IPS-15b (cell line): ENCODE measurements around the gene STRN4.

ENCODE experiments used
- H3K27me3 ChIP-seq: one replicate; pipeline ENCODE4 v1.6.1; 2013; ENCODE audit warnings: low read length; ENCODE audit not compliant: control insufficient read depth, insufficient read depth
- H3K36me3 ChIP-seq: one replicate; pipeline ENCODE4 v1.6.1; 2013; ENCODE audit warnings: low read length; ENCODE audit not compliant: control insufficient read depth, insufficient read depth
- H3K4me1 ChIP-seq: one replicate; pipeline ENCODE4 v1.6.1; 2013; ENCODE audit warnings: mild to moderate bottlenecking, low read length; ENCODE audit not compliant: control insufficient read depth, insufficient read depth
- H3K4me3 ChIP-seq: one replicate; pipeline ENCODE4 v1.5.1; 2013; ENCODE audit warnings: low read depth, low read length
- H3K9ac ChIP-seq: one replicate; pipeline ENCODE4 v1.6.1; 2013; ENCODE audit warnings: low read depth, mild to moderate bottlenecking, low read length
- H3K9me3 ChIP-seq: one replicate; pipeline ENCODE4 v1.6.1; 2013; ENCODE audit warnings: mild to moderate bottlenecking, low read length; ENCODE audit not compliant: control insufficient read depth, insufficient read depth

STRN4 gene

DNA sequence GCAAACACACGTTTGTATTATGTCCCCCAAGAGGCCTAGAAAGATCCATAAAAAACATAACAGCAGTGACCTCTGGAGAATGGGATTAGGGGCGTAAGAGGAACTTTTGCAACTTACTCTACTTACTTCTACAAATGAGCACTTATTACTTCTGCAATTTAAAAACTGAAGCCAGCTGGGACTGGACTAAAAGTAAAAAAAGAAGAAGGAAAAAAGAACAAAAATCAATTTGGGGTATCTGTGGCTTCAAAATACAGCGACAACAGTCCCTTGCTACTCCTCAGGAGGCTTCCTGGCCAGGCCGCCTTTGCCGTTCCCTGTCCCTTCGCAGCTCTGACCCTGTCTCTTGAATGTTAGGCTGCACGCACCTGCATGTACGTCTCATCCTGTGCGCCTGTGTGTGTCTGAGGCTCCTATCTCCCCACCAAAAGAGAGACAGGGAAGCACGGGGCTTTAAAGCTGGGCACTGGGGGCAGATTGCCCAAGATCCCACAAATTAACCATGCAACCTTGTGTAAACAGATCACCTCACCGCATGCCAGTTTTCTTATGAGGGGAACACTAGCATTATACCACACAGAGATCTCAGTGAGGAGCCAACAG, 12.5 kb downstream of the STRN4 start:
- no peak overlapping the region for H3K9ac ChIP-seq
- no peaks in the 10 kb centered on the region for H3K4me1 ChIP-seq
- H3K27me3 ChIP-seq: no peaks in the 10 kb centered on the region
- peaks cover 68% of the 10 kb centered on the region for H3K36me3 ChIP-seq
- H3K4me3 ChIP-seq: no peak overlapping the region
- no peaks in the 10 kb centered on the region for H3K9me3 ChIP-seq

DNA sequence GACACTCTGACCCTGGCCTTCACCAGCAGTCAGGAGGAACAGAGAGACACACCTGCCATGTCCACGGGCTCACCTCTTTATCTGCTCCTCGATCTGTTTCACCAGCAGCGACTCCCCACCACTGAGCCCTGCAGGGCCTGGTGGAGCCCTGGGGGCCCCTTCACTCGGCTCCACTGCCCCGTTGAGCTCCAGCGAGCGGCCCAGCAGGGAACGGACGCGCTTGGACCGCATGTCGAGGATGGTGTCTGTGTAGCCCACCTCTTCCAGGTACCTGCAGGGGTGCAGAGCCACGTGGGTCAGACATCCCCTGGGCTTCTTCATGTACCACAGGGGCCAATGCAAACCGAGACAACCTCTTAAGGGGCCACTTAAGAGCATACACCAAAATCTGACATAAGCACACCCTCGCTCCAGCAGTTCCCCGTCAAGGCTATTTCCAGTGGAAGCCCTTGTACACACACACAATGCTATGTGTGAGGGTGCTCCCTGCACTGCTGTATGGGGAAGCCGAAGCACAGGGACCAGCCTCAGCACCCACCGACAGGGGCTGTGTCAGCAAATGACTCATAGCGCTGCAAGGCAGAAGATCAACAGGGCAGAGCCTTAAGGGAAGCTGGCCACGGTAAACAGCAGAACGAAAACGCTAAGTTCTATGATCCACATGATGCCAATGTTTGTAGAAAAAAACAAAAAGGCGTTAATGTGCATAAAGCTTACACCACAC, 13.1 kb downstream of the STRN4 start:
- H3K9ac ChIP-seq: no peak overlapping the region

GRCh38 chr19:46732172-46732938, 13.9 kb downstream of the STRN4 start:
- H3K4me3 ChIP-seq: no peak overlapping the region
- no peaks in the 10 kb centered on the region for H3K9me3 ChIP-seq
- no peak overlapping the region for H3K9ac ChIP-seq
- peaks cover 71% of the 10 kb centered on the region for H3K36me3 ChIP-seq
- H3K27me3 ChIP-seq: no peaks in the 10 kb centered on the region
- no peaks in the 10 kb centered on the region for H3K4me1 ChIP-seq

More for the DNA sequence above, 13.1 kb downstream of the STRN4 start:
- Histone ChIP-seq H3K36me3 (peaks cover 71% of the 10 kb centered on the region), H3K4me1 (no peaks in the 10 kb centered on the region), H3K9me3 (no peaks in the 10 kb centered on the region), H3K4me3 (no peak overlapping the region), H3K27me3 (no peaks in the 10 kb centered on the region)

DNA sequence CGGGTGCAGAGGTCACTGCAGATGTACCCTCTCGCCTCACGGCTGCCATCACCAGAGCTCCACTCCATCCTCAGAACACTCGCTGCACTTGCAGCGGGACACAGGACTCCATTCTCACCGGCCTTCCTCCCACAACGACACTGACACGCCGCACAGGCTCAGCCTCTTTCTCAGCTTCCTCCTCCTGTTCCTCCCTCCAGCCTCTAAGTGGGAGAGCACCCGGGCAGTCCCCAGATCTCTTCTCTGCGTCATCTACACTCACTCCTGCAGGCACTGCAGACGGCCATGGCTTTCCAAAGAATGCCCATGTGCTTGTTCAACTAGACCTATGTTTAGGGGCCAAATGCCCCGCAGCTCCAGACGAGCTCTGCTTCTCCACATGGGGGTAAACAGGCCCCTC, 14.7 kb downstream of the STRN4 start:
- H3K4me1 ChIP-seq: no peaks in the 10 kb centered on the region
- no peak overlapping the region for H3K4me3 ChIP-seq
- no peaks in the 10 kb centered on the region for H3K9me3 ChIP-seq
- peaks cover 71% of the 10 kb centered on the region for H3K36me3 ChIP-seq
- H3K27me3 ChIP-seq: no peaks in the 10 kb centered on the region
- H3K9ac ChIP-seq: no peak overlapping the region

GRCh38 chr19:46731007-46731501, 15.2 kb downstream of the STRN4 start:
- H3K27me3 ChIP-seq: no peaks in the 10 kb centered on the region
- H3K4me1 ChIP-seq: no peaks in the 10 kb centered on the region
- no peaks in the 10 kb centered on the region for H3K9me3 ChIP-seq
- no peak overlapping the region for H3K9ac ChIP-seq
- no peak overlapping the region for H3K4me3 ChIP-seq
- peaks cover 70% of the 10 kb centered on the region for H3K36me3 ChIP-seq

- Histone ChIP-seq H3K9ac (no peak overlapping the region), H3K36me3 (peaks cover 73% of the 10 kb centered on the region), H3K4me1 (no peaks in the 10 kb centered on the region), H3K4me3 (no peak overlapping the region), H3K27me3 (no peaks in the 10 kb centered on the region), H3K9me3 (no peaks in the 10 kb centered on the region)
These were observed 15.7 kb downstream of the STRN4 start for GRCh38 chr19:46730595-46730994.

DNA sequence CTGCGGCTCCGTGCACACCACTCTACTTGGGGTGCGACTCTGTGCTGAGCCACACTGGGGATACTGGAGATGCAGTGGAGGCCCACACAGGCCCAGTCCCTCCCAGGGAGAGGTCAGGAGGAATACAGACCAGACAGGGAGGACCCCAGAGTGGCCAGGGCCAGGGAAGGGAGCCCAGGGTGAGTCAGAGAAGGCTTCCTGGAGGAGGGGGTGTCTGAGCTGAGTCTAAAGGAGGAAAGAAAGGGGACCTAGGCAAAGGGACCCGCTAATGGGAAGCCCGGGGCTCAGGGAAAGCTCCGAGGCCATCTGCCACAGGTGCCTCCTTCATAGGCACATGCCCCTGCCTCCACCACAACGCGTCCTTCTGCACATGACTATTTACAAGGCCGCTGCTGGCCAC, 16.1 kb downstream of the STRN4 start:
- Histone ChIP-seq H3K4me1 (no peaks in the 10 kb centered on the region), H3K4me3 (no peak overlapping the region), H3K9me3 (no peaks in the 10 kb centered on the region), H3K36me3 (peaks cover 76% of the 10 kb centered on the region), H3K27me3 (no peaks in the 10 kb centered on the region), H3K9ac (no peak overlapping the region)

- H3K4me3 ChIP-seq: no peak overlapping the region
- H3K27me3 ChIP-seq: no peaks in the 10 kb centered on the region
- H3K4me1 ChIP-seq: no peaks in the 10 kb centered on the region
- H3K36me3 ChIP-seq: peaks cover 78% of the 10 kb centered on the region
- no peak overlapping the region for H3K9ac ChIP-seq
- no peaks in the 10 kb centered on the region for H3K9me3 ChIP-seq
These were observed 16.6 kb downstream of the STRN4 start for GRCh38 chr19:46729696-46730095.

DNA sequence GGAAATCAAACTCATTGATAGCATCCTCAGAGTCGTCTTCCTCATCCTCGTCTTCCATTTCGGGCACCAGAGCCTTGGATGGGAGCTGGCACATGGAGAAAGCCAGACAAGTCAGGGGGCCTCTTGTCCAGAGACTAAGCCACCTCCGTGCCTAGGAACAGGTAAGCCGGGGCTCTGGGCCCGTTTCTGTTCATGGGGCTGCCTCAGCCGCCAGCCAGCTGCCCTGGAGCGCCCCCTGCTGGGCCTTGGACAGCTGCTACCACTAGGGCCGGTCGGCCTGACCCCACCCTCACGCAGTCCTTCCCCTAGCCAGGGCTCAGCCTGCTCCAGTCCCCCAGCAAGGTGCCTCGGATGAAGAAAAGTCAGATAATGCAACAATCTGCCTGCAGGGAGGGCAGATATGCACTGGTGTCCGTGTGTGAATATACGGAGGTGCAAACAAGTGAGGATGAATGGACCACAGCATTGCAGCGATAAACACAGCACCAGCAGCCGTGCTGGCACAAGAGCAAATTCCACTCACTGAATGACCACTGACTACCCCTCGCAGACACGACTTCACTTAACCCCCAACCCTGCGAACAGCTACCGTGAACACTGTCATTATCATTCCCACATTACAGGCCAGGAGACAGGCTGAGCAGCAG, 17.4 kb downstream of the STRN4 start:
- Histone ChIP-seq H3K9ac (no peak overlapping the region), H3K4me1 (no peaks in the 10 kb centered on the region), H3K9me3 (no peaks in the 10 kb centered on the region), H3K4me3 (no peak overlapping the region), H3K27me3 (no peaks in the 10 kb centered on the region), H3K36me3 (peaks cover 81% of the 10 kb centered on the region)

DNA sequence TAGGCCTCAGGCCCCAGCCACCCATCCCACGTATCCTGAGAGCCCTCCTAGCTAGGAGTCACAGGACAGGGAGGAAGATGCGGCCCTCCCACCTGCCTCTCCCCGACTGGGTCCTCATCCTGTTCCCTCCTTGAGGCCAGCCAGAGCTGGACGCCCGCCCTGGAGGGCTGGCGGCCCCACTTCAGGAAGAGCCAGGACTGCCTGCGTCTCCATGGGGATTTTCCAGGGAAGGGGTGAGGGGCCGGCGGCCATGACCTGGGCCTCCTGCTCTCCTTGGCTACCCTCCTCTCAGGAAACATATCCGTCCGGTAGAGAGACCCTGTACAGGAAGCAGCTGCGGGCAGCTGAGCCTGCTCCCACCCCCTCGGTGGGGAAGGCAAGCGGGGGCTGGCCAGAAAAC, 18.0 kb downstream of the STRN4 start:
- no peak overlapping the region for H3K4me3 ChIP-seq
- no peak overlapping the region for H3K9ac ChIP-seq
- H3K9me3 ChIP-seq: no peaks in the 10 kb centered on the region
- no peaks in the 10 kb centered on the region for H3K27me3 ChIP-seq
- no peaks in the 10 kb centered on the region for H3K4me1 ChIP-seq
- H3K36me3 ChIP-seq: peaks cover 82% of the 10 kb centered on the region

- Histone ChIP-seq H3K27me3 (no peaks in the 10 kb centered on the region), H3K4me1 (no peaks in the 10 kb centered on the region), H3K36me3 (peaks cover 82% of the 10 kb centered on the region), H3K9ac (no peak overlapping the region), H3K4me3 (no peak overlapping the region), H3K9me3 (no peaks in the 10 kb centered on the region)
These were observed 18.5 kb downstream of the STRN4 start for GRCh38 chr19:46727757-46728156.
